A673 (cell line): ENCODE results near the gene BAIAP2.
"Not testable (repeated sequence)": the region's sequence is repeated elsewhere in the genome, so short reads cannot be mapped to it uniquely, and the experiment has no call there.

Experiments used
- CTCF ChIP-seq: fragments of 300-800, 200-600 bp; sonication (generic); conservative IDR thresholded peaks from 2 replicates; pipeline ENCODE4 v1.5.1; 2017; ENCODE audit warnings: low read depth, mild to moderate bottlenecking, antibody characterized with exemption, low read length, moderate library complexity, mixed read lengths
- EZH2 ChIP-seq: fragments of 200-600 bp; sonication (generic); IDR thresholded peaks from 2 replicates; pipeline ENCODE4 v1.6.1; 2017; ENCODE audit warnings: borderline replicate concordance, low read depth, mild to moderate bottlenecking, mixed read lengths, antibody characterized with exemption, low read length; ENCODE audit not compliant: poor library complexity, severe bottlenecking

- not testable (repeated sequence) for TF ChIP-seq CTCF, EZH2
Measured at GRCh38 chr17:81146208-81146607, 111.3 kb downstream of the BAIAP2 start.
